Brain microvascular endothelial cell (primary cell): ENCODE data around the gene MNX1.

Experiments
- DNase-seq: peaks from one replicate; pipeline ENCODE4 v3.0.0-alpha.2; 2020
- H3K27ac ChIP-seq: fragments of 250-450 bp; sonication (Bioruptor Pico); 2 replicates; pipeline ENCODE4 v1.5.1; 2020; ENCODE audit warnings: mild to moderate bottlenecking, moderate library complexity
- H3K27me3 ChIP-seq: fragments of 250-450 bp; sonication (Bioruptor Pico); replicated peaks from 2 replicates; pipeline ENCODE4 v1.5.1; 2020; ENCODE audit warnings: mild to moderate bottlenecking
- H3K36me3 ChIP-seq: fragments of 250-450 bp; sonication (Bioruptor Pico); replicated peaks from 2 replicates; pipeline ENCODE4 v1.5.1; 2020; ENCODE audit warnings: mild to moderate bottlenecking
- H3K4me3 ChIP-seq: 2 replicates; pipeline ENCODE4 v1.5.1; 2011; ENCODE audit warnings: low read depth, mild to moderate bottlenecking, control low read depth, low read length, moderate library complexity
- in situ Hi-C: cut with HindIII; loops from 2 replicates; pipeline ENCODE4 v1.10.0; 2017; ENCODE audit warnings: low sequenced_read_pairs, low pct_ligation_motif_present
- TF ChIP-seq, protein P1 (sequence below): IDR thresholded peaks from 2 replicates; pipeline ENCODE4 v1.5.1; 2011; ENCODE audit warnings: low read depth, mild to moderate bottlenecking, moderate library complexity, low read length, control low read depth, inconsistent platforms; ENCODE audit errors: missing control alignments

MNX1 gene

DNA sequence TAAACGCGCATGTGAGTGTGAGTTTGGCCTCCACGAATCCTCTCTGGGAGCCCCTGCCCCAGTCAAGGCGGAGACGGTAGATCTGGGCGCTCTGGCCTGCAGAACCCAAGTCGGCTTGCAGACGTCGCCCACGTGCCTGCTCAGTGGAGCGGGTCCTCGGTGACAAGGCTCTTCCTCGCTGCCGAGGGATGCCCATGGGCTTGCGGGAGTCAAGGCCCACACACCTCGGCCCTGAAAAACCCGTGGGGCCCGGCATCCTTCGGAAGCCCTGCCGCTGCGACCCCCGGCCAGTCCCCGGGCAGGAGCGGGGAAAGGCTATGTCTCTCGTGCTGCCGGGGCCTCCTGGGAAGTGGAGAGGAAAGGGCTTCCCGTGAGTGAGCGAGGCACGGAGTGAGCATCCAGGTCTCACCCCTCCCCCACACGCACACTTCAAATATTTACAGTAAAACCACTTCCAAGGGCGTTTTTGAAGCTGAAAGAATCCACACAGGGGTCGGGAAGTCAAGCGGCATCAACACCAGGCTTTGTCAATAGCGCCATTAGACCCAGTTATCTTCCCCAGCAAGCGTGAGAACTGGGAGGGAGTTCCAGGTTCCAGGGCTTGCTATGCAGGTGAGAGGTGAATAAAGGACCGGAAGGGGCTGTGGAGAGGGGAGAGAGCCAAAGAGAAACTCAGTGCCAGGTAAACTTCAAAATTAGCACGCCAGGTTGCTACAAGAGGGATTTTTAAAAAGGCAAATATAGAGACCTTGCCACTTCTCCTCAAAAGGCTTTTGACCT, 1.1 kb upstream of the MNX1 start:
- DNase-seq: no peak
- peaks cover 94% of the 10 kb centered on the region for H3K27me3 ChIP-seq
- H3K4me3 ChIP-seq: no peak overlapping the region
- in situ Hi-C loops: no loop called here
- no peaks in the 10 kb centered on the region for H3K36me3 ChIP-seq
- TF ChIP-seq, protein P1, sequence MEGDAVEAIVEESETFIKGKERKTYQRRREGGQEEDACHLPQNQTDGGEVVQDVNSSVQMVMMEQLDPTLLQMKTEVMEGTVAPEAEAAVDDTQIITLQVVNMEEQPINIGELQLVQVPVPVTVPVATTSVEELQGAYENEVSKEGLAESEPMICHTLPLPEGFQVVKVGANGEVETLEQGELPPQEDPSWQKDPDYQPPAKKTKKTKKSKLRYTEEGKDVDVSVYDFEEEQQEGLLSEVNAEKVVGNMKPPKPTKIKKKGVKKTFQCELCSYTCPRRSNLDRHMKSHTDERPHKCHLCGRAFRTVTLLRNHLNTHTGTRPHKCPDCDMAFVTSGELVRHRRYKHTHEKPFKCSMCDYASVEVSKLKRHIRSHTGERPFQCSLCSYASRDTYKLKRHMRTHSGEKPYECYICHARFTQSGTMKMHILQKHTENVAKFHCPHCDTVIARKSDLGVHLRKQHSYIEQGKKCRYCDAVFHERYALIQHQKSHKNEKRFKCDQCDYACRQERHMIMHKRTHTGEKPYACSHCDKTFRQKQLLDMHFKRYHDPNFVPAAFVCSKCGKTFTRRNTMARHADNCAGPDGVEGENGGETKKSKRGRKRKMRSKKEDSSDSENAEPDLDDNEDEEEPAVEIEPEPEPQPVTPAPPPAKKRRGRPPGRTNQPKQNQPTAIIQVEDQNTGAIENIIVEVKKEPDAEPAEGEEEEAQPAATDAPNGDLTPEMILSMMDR: no peak
- no peak overlapping the region for H3K27ac ChIP-seq

DNA sequence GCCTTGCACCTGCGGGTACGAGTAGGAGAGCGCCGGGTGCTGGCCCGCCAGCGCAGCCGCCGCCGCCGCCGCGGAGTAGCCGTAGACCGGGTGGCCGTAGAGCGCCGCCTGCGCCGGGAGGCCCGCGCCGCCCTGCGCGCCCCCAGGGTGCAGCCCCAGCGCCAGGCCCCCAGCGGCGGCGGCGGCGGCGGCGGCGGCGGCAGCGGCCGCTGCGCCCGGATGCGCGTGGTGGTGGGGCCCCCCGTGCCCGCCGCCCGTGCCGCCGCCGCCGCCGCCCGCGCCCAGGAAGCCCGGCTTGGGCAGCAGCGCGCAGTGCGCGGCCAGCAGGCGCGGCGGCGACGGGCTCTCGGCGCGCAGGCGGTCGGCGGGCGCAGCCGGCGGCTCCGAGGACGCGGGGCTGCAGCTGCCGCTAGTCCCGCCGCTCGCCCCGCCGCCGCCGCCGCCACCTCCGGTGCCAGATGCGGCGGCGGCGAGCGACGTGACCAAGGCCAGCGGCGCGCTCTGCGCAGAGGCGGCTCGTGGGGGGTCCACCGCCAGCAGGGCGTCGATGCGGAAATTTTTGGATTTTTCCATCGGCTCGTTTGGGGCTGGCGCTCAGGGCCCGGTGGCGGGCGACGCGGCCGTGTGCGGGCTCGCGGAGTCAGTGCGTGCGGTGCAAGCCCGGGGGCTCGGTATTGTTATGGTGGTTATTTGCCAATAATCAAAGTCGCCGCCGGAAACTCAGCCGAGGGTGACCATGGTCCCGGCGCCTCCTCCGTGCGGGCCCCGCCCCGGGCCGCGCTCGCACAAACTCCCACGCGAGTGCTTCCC, 480 bp downstream of the MNX1 start:
- in situ Hi-C loops: no loop called here
- H3K36me3 ChIP-seq: no peaks in the 10 kb centered on the region
- peaks cover 96% of the 10 kb centered on the region for H3K27me3 ChIP-seq
- no peak overlapping the region for H3K27ac ChIP-seq
- H3K4me3 ChIP-seq: no peak overlapping the region
- TF ChIP-seq, protein P1: no peak
- DNase-seq: no peak

DNA sequence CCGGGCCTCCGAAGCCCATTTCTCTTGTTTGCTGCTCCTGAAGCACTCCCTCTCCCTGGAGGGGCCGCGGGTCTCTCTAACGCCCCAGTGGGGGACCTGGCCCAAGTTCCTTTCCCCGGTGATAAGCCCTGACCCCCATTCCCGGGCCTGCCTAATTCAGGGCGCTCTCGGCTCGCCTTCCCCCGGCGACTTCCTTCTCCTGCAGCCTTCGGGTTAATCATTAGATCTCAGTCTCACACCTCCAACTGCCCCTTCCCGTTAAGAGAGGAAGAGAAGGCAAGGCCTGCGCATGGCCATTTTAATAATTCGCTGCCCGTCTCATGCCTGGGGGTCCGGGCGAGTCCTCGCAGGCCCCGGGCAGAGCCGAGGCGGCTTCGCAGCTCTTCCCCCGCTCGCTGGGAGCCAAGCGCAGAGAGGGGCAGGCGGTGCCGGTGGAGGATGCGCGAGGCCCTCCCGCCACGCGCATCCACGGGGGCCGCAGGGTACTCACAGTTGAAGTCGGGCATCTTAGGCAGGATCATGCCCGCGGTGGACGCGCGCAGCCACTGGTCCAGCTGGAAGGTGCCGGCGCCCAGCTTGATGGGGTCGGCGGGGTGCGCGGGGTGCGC, 1.2 kb downstream of the MNX1 start:
- TF ChIP-seq, protein P1: no peak
- Histone ChIP-seq H3K27me3 (peaks cover 96% of the 10 kb centered on the region), H3K27ac (no peak overlapping the region), H3K4me3 (no peak overlapping the region), H3K36me3 (no peaks in the 10 kb centered on the region)
- in situ Hi-C loops: no loop called here
- DNase-seq: no peak

DNA sequence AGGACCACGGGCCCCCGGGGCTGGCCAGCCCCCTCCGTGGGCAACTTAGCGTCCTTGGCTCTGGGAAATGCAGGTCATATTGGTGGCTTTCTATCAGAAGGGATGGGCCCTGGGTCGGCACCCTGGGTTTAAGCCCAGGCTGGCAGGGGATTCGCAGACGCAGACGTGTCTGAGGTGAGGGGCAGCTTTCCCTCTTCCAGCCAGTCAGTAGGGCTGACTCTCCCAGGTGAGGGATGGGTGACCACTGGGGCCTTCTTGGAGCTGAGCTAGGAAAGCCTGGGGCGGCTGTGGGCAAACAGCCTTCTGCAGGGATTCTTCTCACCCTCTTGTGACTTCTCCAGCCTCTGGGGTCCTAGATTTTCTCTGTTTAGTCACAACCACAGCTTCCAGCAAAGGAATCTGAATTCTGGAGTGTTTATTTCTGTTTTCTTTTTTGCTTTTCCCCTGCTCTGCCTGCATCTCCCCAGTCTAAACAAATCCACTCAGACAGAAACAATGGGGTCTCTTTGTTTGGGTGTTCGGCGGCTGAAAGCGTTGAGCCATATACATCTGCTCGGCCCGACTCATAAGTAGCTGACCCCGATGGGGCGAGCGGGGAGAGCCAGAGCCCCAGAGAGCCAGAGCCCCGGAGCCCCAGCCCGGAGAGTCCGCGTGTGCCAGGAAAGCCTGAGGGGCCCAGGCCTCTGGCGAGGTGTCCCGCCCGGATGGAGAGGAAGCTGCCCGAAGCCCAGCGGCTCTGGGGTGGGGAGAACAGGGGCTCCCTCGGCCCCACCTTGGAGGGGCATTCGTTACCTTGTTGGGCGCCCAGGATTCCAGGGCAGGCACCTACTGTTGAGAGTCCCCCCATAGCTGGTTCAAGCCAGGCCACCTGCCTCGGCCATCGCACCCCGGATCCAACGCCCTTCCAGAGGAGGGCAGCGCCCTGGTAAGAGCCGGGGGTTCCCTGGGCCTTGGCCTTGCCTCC, 2.0 kb downstream of the MNX1 start:
- in situ Hi-C loops: no loop called here
- TF ChIP-seq, protein P1: no peak
- no peak overlapping the region for H3K27ac ChIP-seq
- no peak overlapping the region for H3K4me3 ChIP-seq
- H3K27me3 ChIP-seq: peaks cover 96% of the 10 kb centered on the region
- DNase-seq: no peak
- no peaks in the 10 kb centered on the region for H3K36me3 ChIP-seq

DNA sequence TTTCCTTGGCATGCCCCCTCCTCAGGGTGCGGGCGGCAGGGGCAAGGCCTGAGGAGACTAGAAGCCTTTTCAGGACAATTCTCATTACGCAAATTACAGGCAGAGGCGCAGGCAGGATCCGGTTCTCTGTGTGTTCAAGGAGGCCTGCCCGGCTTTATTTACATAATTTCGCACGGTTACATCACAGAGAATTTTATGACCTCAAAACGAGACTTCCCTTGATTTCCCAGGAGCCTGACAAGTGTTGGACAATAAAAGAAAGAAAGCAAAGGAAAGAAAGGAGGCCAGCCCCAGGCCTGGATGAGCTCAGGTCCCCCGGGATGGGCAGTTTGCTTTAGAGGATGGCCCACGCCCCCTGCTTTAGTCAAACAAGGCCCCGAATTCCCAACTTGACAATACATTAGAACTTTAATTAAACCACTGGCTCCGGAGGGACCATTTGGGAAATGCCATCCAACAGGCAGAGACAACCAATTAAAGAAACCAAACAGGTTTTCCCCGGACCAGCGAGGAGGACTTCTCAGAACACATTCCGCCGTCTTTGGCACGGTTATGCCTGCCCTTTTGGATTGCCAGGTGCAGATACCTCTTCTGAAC, 2.9 kb downstream of the MNX1 start:
- in situ Hi-C loops: no loop called here
- no peak overlapping the region for H3K4me3 ChIP-seq
- DNase-seq: no peak
- no peaks in the 10 kb centered on the region for H3K36me3 ChIP-seq
- H3K27ac ChIP-seq: no peak overlapping the region
- H3K27me3 ChIP-seq: peaks cover 96% of the 10 kb centered on the region
- TF ChIP-seq, protein P1: no peak
